ENCODE results near the gene PPA2.

PPA2 gene

DNA sequence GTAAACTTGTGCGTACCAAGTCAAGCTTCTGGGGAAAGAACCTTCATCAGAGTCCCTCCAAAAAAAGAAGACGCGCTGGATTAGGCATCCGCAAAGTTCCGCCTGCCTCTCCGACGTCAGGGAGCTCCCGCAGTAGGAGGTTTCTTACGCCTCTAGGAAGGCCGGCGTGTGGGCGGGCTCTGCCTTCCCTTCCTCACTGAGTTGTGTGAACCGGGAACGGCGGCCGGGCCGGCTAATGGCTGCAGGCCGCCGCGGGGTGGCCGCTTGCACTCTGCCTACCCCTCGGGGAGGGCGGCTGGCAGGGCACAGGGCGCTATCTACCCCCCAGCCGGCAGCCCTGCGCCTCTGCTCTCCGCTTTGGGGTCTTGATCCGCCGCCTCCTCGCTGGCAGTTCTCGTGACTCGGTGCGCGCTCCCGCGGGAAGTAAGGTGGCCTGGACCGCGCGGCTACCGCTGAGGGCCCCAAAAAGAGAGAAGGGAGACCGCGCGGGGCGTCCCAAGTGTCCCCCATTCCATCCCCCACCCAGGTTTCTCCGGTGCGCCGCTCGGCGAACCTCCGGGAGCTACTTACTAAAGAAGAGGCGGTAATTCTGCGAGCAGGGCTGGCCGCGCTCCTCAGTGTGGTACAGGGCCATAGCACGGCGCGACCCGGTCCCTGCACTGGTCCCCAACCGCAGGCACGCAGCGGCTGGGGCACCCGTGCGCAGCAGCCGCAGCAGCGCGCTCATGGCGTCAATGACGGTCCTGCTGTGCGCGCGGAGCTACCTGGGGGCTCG is at the start of gene PPA2:
TSS of gene PPA2 (minus strand) at position 739 of the 775 bp plus-strand sequence. CDS start at position 727, 12 bp downstream.
- Histone ChIP-seq H3K36me3 (no peaks in the 10 kb centered on the region), H3K4me3 (ENCODE audit: low read depth in 1 of 2, low read length in 1 of 2) (peak within 1 kb of the TSS; percentile 74 to 96), H3K9me3 (no peaks in the 10 kb centered on the region), H3K4me1 (ENCODE audit: control insufficient read depth in 1 of 2, insufficient read depth in 1 of 2, low read depth in 1 of 2, low read length in 1 of 2) (peaks cover 40 to 41% of the 10 kb centered on the region in 2 experiments), H3K27me3 (no peaks in the 10 kb centered on the region), H3K27ac (peak within 1 kb of the TSS; percentile 88)
- TF ChIP-seq, protein P1, sequence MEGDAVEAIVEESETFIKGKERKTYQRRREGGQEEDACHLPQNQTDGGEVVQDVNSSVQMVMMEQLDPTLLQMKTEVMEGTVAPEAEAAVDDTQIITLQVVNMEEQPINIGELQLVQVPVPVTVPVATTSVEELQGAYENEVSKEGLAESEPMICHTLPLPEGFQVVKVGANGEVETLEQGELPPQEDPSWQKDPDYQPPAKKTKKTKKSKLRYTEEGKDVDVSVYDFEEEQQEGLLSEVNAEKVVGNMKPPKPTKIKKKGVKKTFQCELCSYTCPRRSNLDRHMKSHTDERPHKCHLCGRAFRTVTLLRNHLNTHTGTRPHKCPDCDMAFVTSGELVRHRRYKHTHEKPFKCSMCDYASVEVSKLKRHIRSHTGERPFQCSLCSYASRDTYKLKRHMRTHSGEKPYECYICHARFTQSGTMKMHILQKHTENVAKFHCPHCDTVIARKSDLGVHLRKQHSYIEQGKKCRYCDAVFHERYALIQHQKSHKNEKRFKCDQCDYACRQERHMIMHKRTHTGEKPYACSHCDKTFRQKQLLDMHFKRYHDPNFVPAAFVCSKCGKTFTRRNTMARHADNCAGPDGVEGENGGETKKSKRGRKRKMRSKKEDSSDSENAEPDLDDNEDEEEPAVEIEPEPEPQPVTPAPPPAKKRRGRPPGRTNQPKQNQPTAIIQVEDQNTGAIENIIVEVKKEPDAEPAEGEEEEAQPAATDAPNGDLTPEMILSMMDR (IDR thresholded peaks at IDR 0.05): peak; percentile 37

DNA sequence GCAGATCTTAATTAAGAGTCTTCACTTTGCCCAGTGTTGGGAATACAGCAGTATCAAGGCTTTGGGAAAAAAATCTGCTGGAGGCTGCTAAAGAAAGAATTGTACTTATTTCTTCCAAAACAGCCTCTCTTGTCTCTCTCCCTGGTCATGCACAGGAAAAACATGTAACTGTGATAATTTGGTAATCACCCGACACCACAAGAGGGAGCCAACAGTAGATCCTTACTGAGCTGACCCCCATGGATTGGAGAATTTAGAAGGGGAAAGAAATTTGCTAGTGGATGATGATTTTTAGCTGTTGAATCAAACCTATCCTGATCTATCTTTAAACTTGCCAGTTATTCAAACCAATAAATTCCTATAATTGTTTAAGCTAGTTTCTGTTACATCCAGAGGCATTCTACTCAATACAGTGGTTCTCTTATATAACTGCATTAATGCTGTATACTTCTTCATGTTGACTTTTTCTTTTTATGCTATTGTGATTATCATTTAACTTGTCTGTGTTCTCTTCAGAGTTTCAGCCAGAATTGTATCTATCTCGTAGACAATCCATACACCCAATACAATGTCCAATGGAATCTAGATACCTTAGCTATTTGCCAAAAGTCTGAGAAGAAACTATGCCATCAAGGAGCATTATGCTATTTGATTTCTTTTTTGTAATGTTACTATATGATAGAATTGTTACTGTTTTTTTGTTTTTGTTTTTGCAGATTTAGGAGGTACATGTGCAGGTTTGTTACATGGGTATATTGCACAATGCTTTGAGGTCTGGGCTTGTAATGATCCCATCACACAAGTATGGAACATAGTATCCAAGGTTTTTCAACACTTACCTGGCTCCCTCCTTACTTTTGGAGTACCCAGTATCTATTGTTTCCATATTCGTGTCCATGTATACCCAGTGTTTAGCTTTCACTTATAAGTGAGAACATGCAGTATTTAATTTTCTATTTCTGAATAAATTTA is 47.2 kb upstream of the PPA2 start:
- no peaks in the 10 kb centered on the region for H3K36me3 ChIP-seq
- no peaks in the 10 kb centered on the region for H3K27me3 ChIP-seq
- TF ChIP-seq, protein P1 (IDR thresholded peaks at IDR 0.05): no peak
- no peaks in the 10 kb centered on the region for H3K9me3 ChIP-seq
- H3K27ac ChIP-seq: no peak overlapping the region
- no peaks in the 10 kb centered on the region for H3K4me1 ChIP-seq (ENCODE audit: control insufficient read depth in 1 of 2, insufficient read depth in 1 of 2, low read depth in 1 of 2, low read length in 1 of 2)
- H3K4me3 ChIP-seq (ENCODE audit: low read depth in 1 of 2, low read length in 1 of 2): no peak overlapping the region

DNA sequence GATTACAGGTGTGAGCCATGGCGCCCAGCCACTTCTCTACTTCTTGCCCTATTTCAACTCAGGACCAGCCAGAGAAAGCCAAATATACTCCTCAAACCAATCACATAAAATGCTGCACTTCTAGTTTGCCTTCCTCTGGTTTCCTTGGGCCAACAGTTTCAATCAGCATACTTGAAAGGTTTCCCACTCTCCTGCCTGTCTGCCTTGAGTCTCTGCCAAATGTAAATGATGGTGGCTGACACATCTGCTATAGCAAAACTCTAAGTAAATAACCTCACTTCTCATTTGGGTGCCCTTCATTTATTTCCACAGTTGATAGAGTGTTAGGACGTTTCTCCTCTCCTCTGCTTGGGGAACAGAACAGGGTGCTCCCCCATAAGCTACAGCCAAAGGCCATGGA is 36.4 kb upstream of the PPA2 start:
- Histone ChIP-seq H3K9me3 (no peaks in the 10 kb centered on the region), H3K36me3 (no peaks in the 10 kb centered on the region), H3K4me3 (ENCODE audit: low read depth in 1 of 2, low read length in 1 of 2) (no peak overlapping the region), H3K27me3 (no peaks in the 10 kb centered on the region), H3K27ac (no peak overlapping the region), H3K4me1 (ENCODE audit: control insufficient read depth in 1 of 2, insufficient read depth in 1 of 2, low read depth in 1 of 2, low read length in 1 of 2) (peaks cover 0 to 8% of the 10 kb centered on the region in 2 experiments)
- TF ChIP-seq, protein P1 (IDR thresholded peaks at IDR 0.05): no peak

DNA sequence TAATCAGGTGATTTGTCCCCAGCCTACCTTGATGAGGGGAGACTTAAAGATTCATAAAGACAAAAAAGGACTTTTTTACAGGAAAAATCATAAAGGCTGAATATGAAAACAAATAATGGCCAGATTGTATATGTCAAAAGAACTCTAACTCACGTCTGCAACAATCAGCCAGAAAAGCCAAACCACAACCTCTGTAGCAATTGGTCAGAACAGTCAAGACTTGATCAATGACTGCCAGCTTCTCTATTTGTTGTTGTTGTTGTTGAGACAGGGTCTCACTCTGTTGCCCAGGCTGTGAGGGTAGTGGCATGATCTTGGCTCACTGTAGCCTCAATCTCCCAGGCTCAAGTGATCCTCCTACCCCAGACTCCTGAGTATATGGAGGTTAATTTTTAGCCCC is 35.9 kb upstream of the PPA2 start:
- Histone ChIP-seq H3K36me3 (no peaks in the 10 kb centered on the region), H3K4me3 (ENCODE audit: low read depth in 1 of 2, low read length in 1 of 2) (no peak overlapping the region), H3K27me3 (no peaks in the 10 kb centered on the region), H3K4me1 (ENCODE audit: control insufficient read depth in 1 of 2, insufficient read depth in 1 of 2, low read depth in 1 of 2, low read length in 1 of 2) (peaks cover 0 to 8% of the 10 kb centered on the region in 2 experiments), H3K27ac (no peak overlapping the region), H3K9me3 (no peaks in the 10 kb centered on the region)
- TF ChIP-seq, protein P1 (IDR thresholded peaks at IDR 0.05): no peak

DNA sequence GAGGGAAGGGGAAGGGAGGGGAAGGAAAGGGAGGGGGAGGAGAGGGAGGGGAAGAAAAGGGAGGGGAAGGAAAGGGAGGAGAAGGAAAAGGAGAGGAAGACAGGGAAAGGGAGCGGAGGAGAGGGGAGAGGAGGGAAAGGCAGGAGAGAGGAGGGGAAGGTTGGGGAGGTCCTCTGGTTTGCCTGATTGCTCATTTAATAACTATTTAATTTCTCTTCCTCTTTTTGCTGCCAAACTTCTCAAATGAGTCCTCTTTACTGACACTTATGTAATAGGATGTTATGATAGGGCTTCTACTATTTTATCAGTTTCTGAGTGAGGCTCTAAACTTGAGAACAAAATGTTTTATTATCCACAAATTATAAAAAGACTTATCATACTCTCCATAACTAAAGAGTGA is 35.4 kb upstream of the PPA2 start:
- no peaks in the 10 kb centered on the region for H3K27me3 ChIP-seq
- H3K9me3 ChIP-seq: no peaks in the 10 kb centered on the region
- H3K27ac ChIP-seq: no peak overlapping the region
- TF ChIP-seq, protein P1 (IDR thresholded peaks at IDR 0.05): no peak
- no peaks in the 10 kb centered on the region for H3K36me3 ChIP-seq
- peaks cover 0 to 8% of the 10 kb centered on the region in 2 experiments for H3K4me1 ChIP-seq (ENCODE audit: control insufficient read depth in 1 of 2, insufficient read depth in 1 of 2, low read depth in 1 of 2, low read length in 1 of 2)
- no peak overlapping the region for H3K4me3 ChIP-seq (ENCODE audit: low read depth in 1 of 2, low read length in 1 of 2)

Data from neutrophil (primary cell).